PC-3 (cell line): ENCODE data around the gene SLC52A1. TPM values are rescaled to one million over a fixed set of nuclear protein-coding genes. Genes with fewer than 3 reads are reported as not detected.
A peak's percentile ranks its signal among the peaks of the same experiment; 100 is the strongest.
"Not testable (repeated sequence)": the region's sequence is repeated elsewhere in the genome, so short reads cannot be mapped to it uniquely, and the experiment has no call there.

ENCODE experiments used
- ATAC-seq: fragments of 200-7000 bp; cut with Tn5 transposase; 2 replicates; pipeline ENCODE4 v1.9.1; 2020; ENCODE audit warnings: mild to moderate bottlenecking, moderate library complexity
- BruUV-seq: library from RNA; stranded (reverse); fragments of 400-500 nt; replicated peaks from 2 replicates; lab custom pipeline; 2021; lab: Mats Ljungman, UMichigan
- CTCF ChIA-PET: fragments of 300-600 bp; sonication (Branson Sonifier 250); formaldehyde crosslinking; loops from one replicate; lab custom pipeline; 2022; ENCODE audit warnings: antibody characterized with exemption; lab: Charles Lee
- POLR2A ChIA-PET: fragments of 300-600 bp; sonication (Branson Sonifier 250); formaldehyde crosslinking; loops from one replicate; lab custom pipeline; 2022; ENCODE audit warnings: antibody characterized with exemption; ENCODE audit not compliant: unreplicated experiment; lab: Charles Lee
- DNase-seq: peaks from one replicate; pipeline ENCODE4 v3.0.0-alpha.2; 2015
- H2AFZ ChIP-seq: fragments of 300-600 bp; sonication (generic); 2 replicates; pipeline ENCODE4 v1.6.0; 2016; ENCODE audit warnings: antibody characterized with exemption, low read length
- H3F3A ChIP-seq: fragments of 300-600 bp; sonication (generic); one replicate; pipeline ENCODE4 v1.6.0; 2017; ENCODE audit warnings: antibody characterized with exemption, low read length, control low read depth, mild to moderate bottlenecking; ENCODE audit not compliant: unreplicated experiment
- H3K27ac ChIP-seq: fragments of 300-600 bp; sonication (generic); 2 replicates; pipeline ENCODE4 v1.5.1; 2016; ENCODE audit warnings: mild to moderate bottlenecking, low read length
- H3K27me3 ChIP-seq: fragments of 300-600 bp; sonication (generic); 2 replicates; pipeline ENCODE4 v1.6.1; 2016; ENCODE audit warnings: low read length, mixed read lengths
- H3K36me3 ChIP-seq: fragments of 300-600 bp; sonication (generic); 2 replicates; pipeline ENCODE4 v1.6.1; 2016; ENCODE audit warnings: low read depth, mixed run types, low read length, mixed read lengths
- H3K4me1 ChIP-seq: fragments of 300-600 bp; sonication (generic); 2 replicates; pipeline ENCODE4 v1.5.1; 2016; ENCODE audit warnings: low read length; ENCODE audit not compliant: insufficient read depth
- H3K4me2 ChIP-seq: fragments of 300-600 bp; sonication (generic); 2 replicates; pipeline ENCODE4 v1.6.0; 2016; ENCODE audit warnings: low read length
- H3K4me3 ChIP-seq: fragments of 300-600 bp; sonication (generic); 2 replicates; pipeline ENCODE4 v1.5.1; 2016; ENCODE audit warnings: mild to moderate bottlenecking, low read length, mixed read lengths
- H3K79me2 ChIP-seq: fragments of 300-600 bp; sonication (generic); 2 replicates; pipeline ENCODE4 v1.6.1; 2017; ENCODE audit warnings: low read length, mixed read lengths
- H3K9ac ChIP-seq: fragments of 300-600 bp; sonication (generic); 2 replicates; pipeline ENCODE4 v1.6.0; 2016; ENCODE audit warnings: mild to moderate bottlenecking, low read length
- H3K9me2 ChIP-seq: fragments of 300-600 bp; sonication (generic); replicated peaks from 2 replicates; pipeline ENCODE4 v1.6.1; 2016; ENCODE audit warnings: mixed run types, low read length, mixed read lengths
- H3K9me3 ChIP-seq: fragments of 300-600 bp; sonication (generic); 2 replicates; pipeline ENCODE4 v1.6.1; 2016; ENCODE audit warnings: low read length, mixed read lengths
- H4K20me1 ChIP-seq: fragments of 300-600 bp; sonication (generic); 2 replicates; pipeline ENCODE4 v1.6.1; 2016; ENCODE audit warnings: low read length, mixed read lengths
- CTCF ChIP-seq: fragments of 300-600 bp; sonication (generic); conservative IDR thresholded peaks from 2 replicates; pipeline ENCODE4 v1.5.1; 2017; ENCODE audit warnings: antibody characterized with exemption, low read depth, mild to moderate bottlenecking, low read length
- EZH2 ChIP-seq: fragments of 300-600 bp; sonication (generic); IDR thresholded peaks from one replicate; pipeline ENCODE4 v1.6.1; 2017; ENCODE audit warnings: antibody characterized with exemption, mild to moderate bottlenecking, low read length; ENCODE audit not compliant: unreplicated experiment
- EZH2phosphoT487 ChIP-seq: fragments of 300-600 bp; sonication (generic); IDR thresholded peaks from 2 replicates; pipeline ENCODE4 v1.6.1; 2018; ENCODE audit warnings: mild to moderate bottlenecking, antibody characterized with exemption, low read length, borderline replicate concordance
- intact Hi-C: fragments of 100-400 bp; cut with micrococcal nuclease; formaldehyde crosslinking; loops from 2 replicates; pipeline ENCODE4 v1.9.0; 2023
- total RNA-seq: library from RNA; depleted of rRNA; stranded (reverse); fragments of >200 nt; gene quantifications from 2 replicates; pipeline ENCODE4 v1.2.3, GENCODE V29; 2014

SLC52A1 gene
- total RNA-seq, 1 experiment from 2014 or later: not detected

- no peak for TF ChIP-seq EZH2phosphoT487
- no peak for TF ChIP-seq CTCF
- TF ChIP-seq EZH2: no peak
- intact Hi-C loops: no loop called here
- Histone ChIP-seq H3K4me3 (peak within 1 kb of the TSS; percentile 72), H3K9me3 (0 out of 2 replicates have a peak, but pooled peaks cover 5% of the 10 kb centered on the region), H3F3A (no peaks in the 10 kb centered on the region), H3K9ac (peak within 1 kb of the TSS; percentile 48), H3K79me2 (no peaks in the 10 kb centered on the region), H2AFZ (peak within 1 kb of the TSS; percentile 98), H3K27me3 (no peaks in the 10 kb centered on the region), H3K4me1 (no peaks in the 10 kb centered on the region; the same call in 1 of the 2 replicates), H4K20me1 (no peaks in the 10 kb centered on the region), H3K4me2 (peak within 1 kb of the TSS; percentile 84), H3K27ac (no peak within 1 kb of the TSS), H3K9me2 (no peaks in the 10 kb centered on the region), H3K36me3 (no peaks in the 10 kb centered on the region; the same call in 1 of the 2 replicates)
- ChIA-PET POLR2A (no interaction called here), CTCF (no interaction called here)
- TSS peak; percentile 72 for BruUV-seq
- DNase-seq: peak; percentile 52
- ATAC-seq: peak; percentile 75
Measured at GRCh38 chr17:5078106-5079028, 43.1 kb upstream of the SLC52A1 start, which contains the start of gene ZFP3. TSS of gene ZFP3 (plus strand) at chr17:5078467. CDS start at chr17:5091505, 13,038 bp downstream.

- no peaks in the 10 kb centered on the region for H3K9me2 ChIP-seq
- H3K9ac ChIP-seq: peak overlapping the region; percentile 48; the same call in 1 of the 2 replicates
- H3K27me3 ChIP-seq: no peaks in the 10 kb centered on the region
- ChIA-PET POLR2A (no interaction called here), CTCF (no interaction called here)
- H3K79me2 ChIP-seq: no peaks in the 10 kb centered on the region
- no peak for TF ChIP-seq EZH2phosphoT487
- no peak for TF ChIP-seq CTCF
- TF ChIP-seq EZH2: no peak
- no peak for DNase-seq
- intact Hi-C loops: no loop called here
- no peaks in the 10 kb centered on the region; the same call in 1 of the 2 replicates for H3K36me3 ChIP-seq
- H3K4me2 ChIP-seq: peak overlapping the region; percentile 84
- 0 out of 2 replicates have a peak, but pooled peaks cover 2% of the 10 kb centered on the region for H3K9me3 ChIP-seq
- no peak for ATAC-seq
- H3F3A ChIP-seq: no peaks in the 10 kb centered on the region
- peak overlapping the region; percentile 98 for H2AFZ ChIP-seq
- no peaks in the 10 kb centered on the region; the same call in 1 of the 2 replicates for H3K4me1 ChIP-seq
- H3K27ac ChIP-seq: no peak overlapping the region
- peak overlapping the region; percentile 72 for H3K4me3 ChIP-seq
- H4K20me1 ChIP-seq: no peaks in the 10 kb centered on the region
- BruUV-seq: no TSS peak
Measured at GRCh38 chr17:5077781-5078105, 42.5 kb upstream of the SLC52A1 start.

GRCh38 chr17:5077275-5077674 lies 42.0 kb upstream of the SLC52A1 start:
- BruUV-seq, ATAC-seq, H3F3A ChIP-seq, H3K36me3 ChIP-seq, CTCF ChIA-PET, H3K4me2 ChIP-seq, DNase-seq, H3K27ac ChIP-seq, H3K9ac ChIP-seq, H3K27me3 ChIP-seq, H3K79me2 ChIP-seq, H4K20me1 ChIP-seq, H3K4me1 ChIP-seq, H2AFZ ChIP-seq, H3K4me3 ChIP-seq, POLR2A ChIA-PET, H3K9me2 ChIP-seq, intact Hi-C loops, H3K9me3 ChIP-seq: not testable (repeated sequence)

GRCh38 chr17:5075472-5075871 lies 40.2 kb upstream of the SLC52A1 start:
- CTCF ChIA-PET: interaction anchor here (0.5 kb wide), 1 partner anchor 161 kb away, joined by 8 read pairs; no protein-coding TSS in a partner anchor

More at GRCh38 chr17:5075472-5075871, 40.2 kb upstream of the SLC52A1 start:
- H4K20me1 ChIP-seq, BruUV-seq, DNase-seq, H3K4me1 ChIP-seq, H3K9ac ChIP-seq, H3K27ac ChIP-seq, H3K79me2 ChIP-seq, H3K4me2 ChIP-seq, H2AFZ ChIP-seq, H3K9me3 ChIP-seq, ATAC-seq, intact Hi-C loops, H3K36me3 ChIP-seq, H3K4me3 ChIP-seq, H3K9me2 ChIP-seq, H3K27me3 ChIP-seq, H3F3A ChIP-seq, POLR2A ChIA-PET: not testable (repeated sequence)
